GM18873 (cell line): ENCODE measurements around the gene RIMBP3B.
"Not testable (repeated sequence)": the region's sequence is repeated elsewhere in the genome, so short reads cannot be mapped to it uniquely, and the experiment has no call there.

Experiments
- ATAC-seq: cut with Tn5 transposase; IDR thresholded peaks from one replicate; pipeline ENCODE4 v1.9.1; 2021; ENCODE audit warnings: mild to moderate bottlenecking, moderate library complexity, moderate number of reproducible peaks; ENCODE audit not compliant: unreplicated experiment, low FRiP score

The RIMBP3B gene, protein sequence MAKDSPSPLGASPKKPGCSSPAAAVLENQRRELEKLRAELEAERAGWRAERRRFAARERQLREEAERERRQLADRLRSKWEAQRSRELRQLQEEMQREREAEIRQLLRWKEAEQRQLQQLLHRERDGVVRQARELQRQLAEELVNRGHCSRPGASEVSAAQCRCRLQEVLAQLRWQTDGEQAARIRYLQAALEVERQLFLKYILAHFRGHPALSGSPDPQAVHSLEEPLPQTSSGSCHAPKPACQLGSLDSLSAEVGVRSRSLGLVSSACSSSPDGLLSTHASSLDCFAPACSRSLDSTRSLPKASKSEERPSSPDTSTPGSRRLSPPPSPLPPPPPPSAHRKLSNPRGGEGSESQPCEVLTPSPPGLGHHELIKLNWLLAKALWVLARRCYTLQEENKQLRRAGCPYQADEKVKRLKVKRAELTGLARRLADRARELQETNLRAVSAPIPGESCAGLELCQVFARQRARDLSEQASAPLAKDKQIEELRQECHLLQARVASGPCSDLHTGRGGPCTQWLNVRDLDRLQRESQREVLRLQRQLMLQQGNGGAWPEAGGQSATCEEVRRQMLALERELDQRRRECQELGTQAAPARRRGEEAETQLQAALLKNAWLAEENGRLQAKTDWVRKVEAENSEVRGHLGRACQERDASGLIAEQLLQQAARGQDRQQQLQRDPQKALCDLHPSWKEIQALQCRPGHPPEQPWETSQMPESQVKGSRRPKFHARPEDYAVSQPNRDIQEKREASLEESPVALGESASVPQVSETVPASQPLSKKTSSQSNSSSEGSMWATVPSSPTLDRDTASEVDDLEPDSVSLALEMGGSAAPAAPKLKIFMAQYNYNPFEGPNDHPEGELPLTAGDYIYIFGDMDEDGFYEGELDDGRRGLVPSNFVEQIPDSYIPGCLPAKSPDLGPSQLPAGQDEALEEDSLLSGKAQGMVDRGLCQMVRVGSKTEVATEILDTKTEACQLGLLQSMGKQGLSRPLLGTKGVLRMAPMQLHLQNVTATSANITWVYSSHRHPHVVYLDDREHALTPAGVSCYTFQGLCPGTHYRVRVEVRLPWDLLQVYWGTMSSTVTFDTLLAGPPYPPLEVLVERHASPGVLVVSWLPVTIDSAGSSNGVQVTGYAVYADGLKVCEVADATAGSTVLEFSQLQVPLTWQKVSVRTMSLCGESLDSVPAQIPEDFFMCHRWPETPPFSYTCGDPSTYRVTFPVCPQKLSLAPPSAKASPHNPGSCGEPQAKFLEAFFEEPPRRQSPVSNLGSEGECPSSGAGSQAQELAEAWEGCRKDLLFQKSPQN (N-terminal part only)

DNA sequence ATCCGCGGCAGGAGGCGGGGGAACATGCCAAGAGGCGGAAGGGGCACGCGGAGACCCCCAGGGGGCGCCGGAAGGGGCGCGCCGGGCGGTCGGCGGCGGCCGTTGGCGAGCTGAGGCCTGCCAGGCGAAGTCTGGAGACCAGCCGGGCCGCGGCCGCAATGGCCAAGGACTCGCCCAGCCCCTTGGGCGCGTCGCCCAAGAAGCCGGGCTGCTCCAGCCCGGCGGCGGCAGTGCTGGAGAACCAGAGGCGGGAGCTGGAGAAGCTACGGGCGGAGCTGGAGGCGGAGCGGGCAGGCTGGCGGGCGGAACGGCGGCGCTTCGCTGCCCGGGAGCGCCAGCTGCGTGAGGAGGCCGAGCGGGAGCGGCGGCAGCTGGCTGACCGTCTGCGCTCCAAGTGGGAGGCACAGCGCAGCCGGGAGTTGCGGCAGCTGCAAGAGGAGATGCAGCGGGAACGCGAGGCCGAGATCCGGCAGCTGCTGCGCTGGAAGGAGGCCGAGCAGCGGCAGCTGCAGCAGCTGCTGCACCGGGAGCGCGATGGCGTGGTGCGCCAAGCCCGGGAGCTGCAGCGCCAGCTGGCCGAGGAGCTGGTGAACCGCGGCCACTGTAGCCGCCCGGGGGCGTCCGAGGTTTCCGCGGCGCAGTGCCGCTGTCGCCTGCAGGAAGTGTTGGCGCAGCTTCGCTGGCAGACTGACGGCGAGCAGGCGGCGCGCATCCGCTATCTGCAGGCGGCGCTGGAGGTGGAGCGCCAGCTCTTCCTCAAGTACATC, at the start of gene RIMBP3B:
Gene RIMBP3B, plus strand, starts transcription at position 51 of the 767 bp plus-strand sequence. Its CDS starts 108 bp downstream, at position 159.
- not testable (repeated sequence) for ATAC-seq

DNA sequence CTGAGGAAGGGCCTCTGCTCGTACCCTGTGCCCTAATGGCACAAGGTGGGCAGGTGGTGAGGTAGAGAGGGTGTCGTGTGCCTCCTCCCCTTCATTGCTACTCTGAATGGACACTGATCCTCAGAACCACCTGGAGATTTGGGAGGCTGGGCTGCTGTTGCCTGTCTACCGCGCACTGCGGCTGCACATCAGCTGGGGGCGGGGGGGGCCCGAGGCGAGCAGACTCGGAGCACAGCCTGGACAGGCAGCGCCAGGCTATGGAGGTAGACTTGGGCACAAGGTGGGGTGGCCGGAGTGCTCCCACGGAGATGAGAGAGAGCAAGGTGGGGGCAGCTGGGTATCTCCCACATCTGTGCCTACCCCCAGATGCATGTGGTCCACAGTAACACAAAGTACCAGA, 26.0 kb upstream of the RIMBP3B start:
- not testable (repeated sequence) for ATAC-seq

DNA sequence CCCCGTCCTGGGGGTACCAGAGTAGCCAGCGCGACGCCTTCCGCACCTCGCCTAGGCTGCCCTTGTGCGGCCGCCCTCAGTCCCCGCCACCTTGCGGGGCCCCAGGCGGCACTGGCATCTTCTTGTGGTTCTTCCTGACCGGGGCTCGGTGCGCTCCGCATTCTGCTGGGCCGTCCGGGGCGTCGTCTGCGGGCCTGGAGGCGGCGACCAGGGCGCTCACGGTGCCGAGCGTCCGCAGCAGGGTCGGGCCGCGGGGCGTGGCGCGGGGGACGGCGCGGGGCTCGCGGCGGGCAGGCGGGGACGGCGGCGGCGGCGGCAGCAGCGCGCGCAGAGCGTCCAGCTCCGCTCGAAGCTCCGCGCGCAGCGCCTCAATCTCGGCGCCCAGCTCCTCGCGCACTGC, 23.0 kb upstream of the RIMBP3B start:
- not testable (repeated sequence) for ATAC-seq

- not testable (repeated sequence) for ATAC-seq
Observed at GRCh38 chr22:21362473-21362872, 21.1 kb upstream of the RIMBP3B start.

GRCh38 chr22:21363061-21363460, 20.5 kb upstream of the RIMBP3B start:
- not testable (repeated sequence) for ATAC-seq

DNA sequence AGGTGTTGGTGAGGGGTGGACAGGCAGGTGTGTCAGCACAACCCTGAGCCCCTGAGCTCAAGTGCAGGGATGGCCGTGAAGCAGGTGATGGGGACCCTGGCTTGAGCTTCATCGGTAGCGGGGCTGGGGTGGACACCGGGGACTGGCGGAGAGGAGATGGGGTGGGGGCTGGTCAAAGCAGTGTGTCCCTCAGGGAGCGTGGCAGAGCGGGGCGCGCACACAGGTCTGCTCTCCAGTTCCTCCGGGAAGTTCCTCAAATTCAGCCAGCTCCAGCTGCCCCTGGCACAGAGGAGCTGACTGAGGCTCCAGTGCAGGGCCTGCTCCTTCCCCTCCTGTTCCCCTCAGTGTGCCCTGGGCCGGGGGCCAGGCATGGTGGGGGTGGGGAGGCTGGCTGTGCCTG, 19.7 kb upstream of the RIMBP3B start:
- not testable (repeated sequence) for ATAC-seq

- ATAC-seq: not testable (repeated sequence)
Observed at GRCh38 chr22:21364362-21364761, 19.2 kb upstream of the RIMBP3B start.

GRCh38 chr22:21365337-21365736, 18.2 kb upstream of the RIMBP3B start:
- not testable (repeated sequence) for ATAC-seq

GRCh38 chr22:21368603-21369310, 14.8 kb upstream of the RIMBP3B start:
- not testable (repeated sequence) for ATAC-seq

- not testable (repeated sequence) for ATAC-seq
Observed at GRCh38 chr22:21375880-21376279, 7.7 kb upstream of the RIMBP3B start.

GRCh38 chr22:21384468-21385357, 1.2 kb downstream of the RIMBP3B start:
- ATAC-seq: not testable (repeated sequence)

DNA sequence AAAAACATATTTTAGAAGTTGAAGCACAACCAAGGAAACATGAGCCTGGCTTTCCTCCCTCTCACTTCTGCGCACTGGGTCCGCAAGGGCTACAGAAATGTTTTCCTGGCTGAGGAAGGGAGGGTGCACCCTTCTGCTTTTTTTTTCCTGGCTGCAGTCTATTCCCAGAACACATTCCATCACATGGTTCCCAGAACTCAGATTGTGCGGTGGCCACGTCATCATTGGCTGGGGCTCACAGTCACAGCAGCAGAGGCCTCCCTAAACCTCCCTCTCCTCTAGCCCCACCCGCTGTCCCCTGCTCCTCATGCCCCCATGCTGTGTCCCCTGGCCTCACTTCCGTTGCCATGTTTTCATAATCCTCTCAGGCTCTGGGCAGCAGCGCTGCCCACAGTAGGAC, 5.9 kb downstream of the RIMBP3B start:
- ATAC-seq: not testable (repeated sequence)

GRCh38 chr22:21390013-21390412, 6.5 kb downstream of the RIMBP3B start:
- ATAC-seq: not testable (repeated sequence)

DNA sequence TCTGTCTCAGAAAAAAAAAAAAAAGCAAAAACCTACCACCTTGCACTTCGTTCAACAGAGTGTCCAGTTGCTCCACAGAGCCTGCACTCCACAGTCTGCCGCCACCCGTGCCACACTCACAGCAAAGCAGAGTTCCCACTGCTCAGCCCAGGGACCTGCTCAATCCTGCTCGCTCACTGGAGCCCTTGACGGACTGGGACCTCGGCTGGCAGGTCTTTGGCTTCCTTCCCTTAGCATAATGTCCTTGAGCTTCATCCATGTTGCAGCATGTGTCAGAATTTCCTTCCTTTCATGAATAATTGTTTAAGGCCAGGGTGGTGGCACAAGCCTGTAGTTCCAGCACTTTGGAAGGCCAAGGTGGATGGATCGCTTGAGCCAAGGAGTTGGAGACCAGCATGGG, 11.1 kb downstream of the RIMBP3B start:
- not testable (repeated sequence) for ATAC-seq

DNA sequence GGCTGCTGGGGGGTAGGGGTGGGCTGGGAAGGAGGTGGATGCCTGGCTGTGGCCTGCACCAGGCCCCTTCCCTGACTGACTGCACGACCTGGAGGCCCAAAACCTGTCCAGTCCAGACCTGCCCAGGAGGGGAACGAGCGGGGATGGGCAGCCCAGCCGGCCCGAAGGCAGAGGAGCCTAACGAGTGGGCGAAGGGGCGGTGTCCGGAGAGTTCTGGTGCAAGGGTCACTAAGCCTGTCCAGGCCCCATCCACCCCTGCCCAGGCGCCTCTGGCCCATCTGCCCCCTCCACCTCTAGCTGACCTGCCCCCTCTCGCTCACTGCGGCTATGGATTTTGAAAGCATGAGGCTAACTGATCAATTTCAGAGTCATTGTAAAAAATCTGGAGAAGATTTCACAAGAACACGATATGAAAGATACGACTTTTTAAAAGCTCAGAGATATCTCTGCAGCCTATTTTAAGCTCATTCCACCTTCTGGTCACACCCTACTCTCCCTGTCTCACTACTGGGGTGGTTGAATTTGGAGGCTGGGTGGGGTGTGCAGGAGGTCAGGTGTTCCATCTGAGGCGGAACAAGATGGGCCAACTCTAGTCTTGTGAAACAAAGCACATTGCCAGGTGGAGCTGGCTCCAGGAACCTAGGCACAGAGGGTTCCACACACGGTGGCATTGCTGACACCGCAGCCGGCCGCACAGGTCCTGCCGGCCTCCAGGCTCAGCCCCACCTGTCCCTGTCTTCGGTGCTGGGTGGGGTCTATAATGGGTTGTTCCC, 17.8 kb downstream of the RIMBP3B start:
- not testable (repeated sequence) for ATAC-seq

DNA sequence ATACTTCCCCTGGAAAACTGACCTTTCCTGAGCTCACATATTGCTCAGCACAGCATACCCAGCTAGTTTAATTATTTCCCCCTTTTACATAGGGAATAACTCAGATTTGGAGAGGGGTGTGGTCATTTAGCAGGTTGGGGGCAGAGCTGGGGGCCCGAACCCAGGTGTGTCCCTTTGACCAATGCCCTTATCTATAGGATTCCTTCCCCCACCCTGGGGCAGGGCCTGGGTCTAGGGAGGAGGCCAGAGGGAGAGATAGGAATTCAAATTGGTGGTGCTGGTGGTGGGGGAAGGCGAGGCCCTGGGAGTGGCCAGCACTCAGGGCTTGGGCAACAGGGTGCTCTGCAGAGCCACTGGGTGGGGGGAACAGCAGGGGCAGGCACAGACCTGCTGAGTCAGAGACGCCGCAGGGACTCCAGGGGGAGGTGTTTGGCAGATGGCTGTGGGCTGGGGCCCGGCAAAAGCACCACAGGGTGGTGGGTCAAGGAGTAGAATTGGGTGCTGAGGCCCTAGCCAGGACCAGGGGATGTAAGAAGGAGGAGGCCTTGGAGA, 19.3 kb downstream of the RIMBP3B start:
- ATAC-seq: not testable (repeated sequence)

GRCh38 chr22:21407139-21407538, 23.6 kb downstream of the RIMBP3B start:
- ATAC-seq: not testable (repeated sequence)
